Mononuclear cell (primary cell): ENCODE data around the gene SBDS. TPM values are rescaled to one million over a fixed set of nuclear protein-coding genes. Genes with fewer than 3 reads are reported as not detected.

ENCODE experiments used
- H3K27me3 ChIP-seq: 2 replicates; pipeline ENCODE4 v1.6.0; 2011; ENCODE audit warnings: low read length, control low read depth; ENCODE audit not compliant: insufficient read depth
- H3K4me1 ChIP-seq: 2 replicates; pipeline ENCODE4 v1.5.1; 2011; ENCODE audit warnings: mild to moderate bottlenecking, low read length, control low read depth; ENCODE audit not compliant: insufficient read depth
- H3K4me3 ChIP-seq: 2 replicates; pipeline ENCODE4 v1.5.1; 2011; ENCODE audit warnings: mild to moderate bottlenecking, low read length, moderate library complexity
- H3K9me3 ChIP-seq: 2 replicates; pipeline ENCODE4 v1.5.1; 2011; ENCODE audit warnings: low read depth, mild to moderate bottlenecking, control low read depth, low read length
- total RNA-seq: library from RNA; depleted of rRNA; stranded (reverse); fragments of >200 nt; gene quantifications from one replicate; pipeline ENCODE4 v1.2.3, GENCODE V29; 2012

SBDS gene
- total RNA-seq, 1 donor: 174 TPM

- no peak overlapping the region for H3K4me3 ChIP-seq
- no peaks in the 10 kb centered on the region for H3K4me1 ChIP-seq
- H3K9me3 ChIP-seq: no peaks in the 10 kb centered on the region
- no peaks in the 10 kb centered on the region for H3K27me3 ChIP-seq
Observed at GRCh38 chr7:66964411-66964810, 31.0 kb downstream of the SBDS start.

- no peaks in the 10 kb centered on the region for H3K4me1 ChIP-seq
- no peak overlapping the region for H3K4me3 ChIP-seq
- H3K9me3 ChIP-seq: no peaks in the 10 kb centered on the region
- H3K27me3 ChIP-seq: no peaks in the 10 kb centered on the region
Observed at GRCh38 chr7:66961096-66961495, 34.3 kb downstream of the SBDS start.

- Histone ChIP-seq H3K27me3 (no peaks in the 10 kb centered on the region), H3K4me1 (no peaks in the 10 kb centered on the region), H3K9me3 (no peaks in the 10 kb centered on the region), H3K4me3 (no peak overlapping the region)
Observed at GRCh38 chr7:66960192-66960591, 35.2 kb downstream of the SBDS start.

DNA sequence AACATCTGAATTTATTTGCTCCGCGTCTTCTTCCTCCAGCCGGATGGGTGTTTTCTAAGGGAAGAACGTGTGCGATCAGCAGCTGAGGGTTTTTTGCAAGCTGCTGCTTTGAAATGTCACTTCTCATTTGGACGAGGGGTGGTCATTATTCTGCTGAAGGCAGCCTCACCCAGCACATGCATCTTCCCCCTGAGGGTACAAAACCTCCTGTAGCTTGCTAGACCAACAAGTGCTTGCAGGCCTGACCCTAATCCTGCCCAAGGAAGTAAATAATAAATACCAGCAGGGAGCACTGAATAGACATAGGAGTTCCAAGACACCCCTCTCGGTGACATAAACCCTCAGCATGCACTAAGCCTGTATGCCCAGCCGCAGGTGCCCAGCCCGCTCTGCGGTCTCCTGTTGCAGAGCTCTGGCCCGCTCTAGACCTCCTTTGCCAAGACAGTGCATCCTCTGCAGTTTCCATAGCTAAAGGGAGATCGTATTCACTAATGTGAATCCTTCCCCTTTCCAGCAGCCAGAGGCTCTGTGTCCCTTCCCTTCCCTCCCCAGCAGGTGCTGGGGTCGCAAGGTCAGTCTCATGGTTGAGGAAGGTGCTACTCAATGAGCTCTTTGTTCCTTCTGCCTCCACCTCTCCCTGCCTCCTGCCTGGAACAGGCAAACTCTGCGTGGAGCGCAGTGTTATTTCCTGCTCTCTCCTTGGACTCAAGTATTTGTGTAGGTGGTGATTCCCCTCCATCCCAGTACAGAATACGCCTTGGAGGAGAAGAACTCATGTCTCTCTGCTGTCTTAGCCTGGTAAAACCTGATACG lies 36.6 kb downstream of the SBDS start:
- Histone ChIP-seq H3K4me3 (no peak overlapping the region), H3K9me3 (no peaks in the 10 kb centered on the region), H3K4me1 (no peaks in the 10 kb centered on the region), H3K27me3 (no peaks in the 10 kb centered on the region)

DNA sequence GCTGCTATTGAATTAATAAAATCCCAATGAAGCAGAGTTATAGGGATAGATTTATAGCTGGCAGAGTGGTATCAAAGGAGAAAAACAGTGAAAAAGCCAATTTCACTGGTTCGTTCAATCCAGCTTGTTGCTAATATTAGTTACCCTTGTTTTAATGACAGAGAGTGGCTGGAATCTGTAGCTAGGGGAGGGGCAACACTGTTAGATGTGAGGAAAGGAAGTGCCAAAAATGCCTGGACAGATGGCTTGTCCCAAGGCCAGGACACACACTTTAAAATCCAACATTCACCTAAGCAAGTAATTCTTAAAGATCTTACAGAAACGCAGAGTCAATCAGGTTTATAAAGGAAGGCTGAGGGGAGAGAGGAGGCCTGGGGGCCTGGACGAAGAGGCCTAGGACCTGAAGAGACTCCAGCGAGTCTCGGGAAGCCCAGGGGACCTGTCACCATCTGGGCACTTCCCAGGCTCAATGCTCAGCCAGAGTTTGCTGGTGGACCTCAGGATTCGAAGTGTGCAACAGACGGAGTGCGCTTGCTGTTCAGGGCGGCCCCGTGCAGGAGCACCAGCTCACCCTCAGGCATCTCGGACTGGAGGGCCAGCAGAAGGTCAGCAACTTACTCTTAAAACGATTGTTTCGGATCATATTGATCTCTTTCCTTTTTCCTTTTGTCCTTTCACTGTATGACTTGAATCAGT lies 37.6 kb downstream of the SBDS start:
- no peaks in the 10 kb centered on the region for H3K27me3 ChIP-seq
- no peak overlapping the region for H3K4me3 ChIP-seq
- H3K4me1 ChIP-seq: no peaks in the 10 kb centered on the region
- no peaks in the 10 kb centered on the region for H3K9me3 ChIP-seq

DNA sequence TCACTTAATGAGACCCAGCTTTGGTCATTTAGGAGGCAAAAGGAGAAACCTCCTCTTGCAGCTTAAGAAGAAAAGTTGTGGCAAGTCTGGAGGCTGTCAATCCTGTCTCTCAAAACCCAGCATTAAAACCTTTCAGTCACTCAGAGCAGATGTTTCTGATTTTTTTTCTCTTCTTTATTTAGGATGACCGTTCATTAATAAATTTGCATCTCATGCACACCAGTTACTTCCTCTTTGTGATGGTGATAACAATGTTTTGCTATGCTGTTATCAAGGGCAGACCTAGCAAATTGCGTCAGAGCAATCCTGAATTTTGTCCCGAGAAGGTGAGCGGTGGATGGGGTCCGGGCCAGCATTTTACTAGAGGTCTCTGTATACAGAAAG lies 42.4 kb downstream of the SBDS start:
- Histone ChIP-seq H3K4me3 (no peak overlapping the region), H3K9me3 (no peaks in the 10 kb centered on the region), H3K4me1 (no peaks in the 10 kb centered on the region), H3K27me3 (no peaks in the 10 kb centered on the region)

GRCh38 chr7:66952343-66953043 lies 42.9 kb downstream of the SBDS start:
- H3K4me3 ChIP-seq: no peak overlapping the region

GRCh38 chr7:66950763-66951162 lies 44.6 kb downstream of the SBDS start:
- no peaks in the 10 kb centered on the region for H3K9me3 ChIP-seq
- H3K27me3 ChIP-seq: no peaks in the 10 kb centered on the region
- no peaks in the 10 kb centered on the region for H3K4me1 ChIP-seq

More at GRCh38 chr7:66952343-66953043, 42.9 kb downstream of the SBDS start:
- Histone ChIP-seq H3K9me3 (no peaks in the 10 kb centered on the region), H3K27me3 (no peaks in the 10 kb centered on the region), H3K4me1 (no peaks in the 10 kb centered on the region)

DNA sequence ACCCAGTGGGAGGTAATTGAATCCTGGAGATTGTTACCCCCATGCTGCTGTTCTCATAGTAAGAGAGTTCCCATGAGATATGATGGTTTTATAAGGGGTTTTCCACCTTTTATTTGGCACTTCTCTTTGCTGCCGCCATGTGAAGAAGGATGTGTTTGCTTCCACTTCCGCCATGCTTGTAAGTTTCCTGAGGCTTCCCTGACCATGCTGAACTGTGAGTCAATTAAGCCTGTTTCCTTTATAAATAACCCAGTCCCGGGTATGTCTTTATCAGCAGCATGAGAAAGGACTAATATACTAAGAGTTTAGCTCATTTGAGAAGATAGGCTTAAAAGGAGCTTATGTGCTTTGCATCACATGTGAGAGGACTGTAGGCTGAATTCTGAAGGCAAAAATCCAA lies 45.1 kb downstream of the SBDS start:
- Histone ChIP-seq H3K4me3 (no peak overlapping the region), H3K9me3 (no peaks in the 10 kb centered on the region), H3K4me1 (no peaks in the 10 kb centered on the region), H3K27me3 (no peaks in the 10 kb centered on the region)

More at GRCh38 chr7:66950763-66951162, 44.6 kb downstream of the SBDS start:
- H3K4me3 ChIP-seq: no peak overlapping the region

DNA sequence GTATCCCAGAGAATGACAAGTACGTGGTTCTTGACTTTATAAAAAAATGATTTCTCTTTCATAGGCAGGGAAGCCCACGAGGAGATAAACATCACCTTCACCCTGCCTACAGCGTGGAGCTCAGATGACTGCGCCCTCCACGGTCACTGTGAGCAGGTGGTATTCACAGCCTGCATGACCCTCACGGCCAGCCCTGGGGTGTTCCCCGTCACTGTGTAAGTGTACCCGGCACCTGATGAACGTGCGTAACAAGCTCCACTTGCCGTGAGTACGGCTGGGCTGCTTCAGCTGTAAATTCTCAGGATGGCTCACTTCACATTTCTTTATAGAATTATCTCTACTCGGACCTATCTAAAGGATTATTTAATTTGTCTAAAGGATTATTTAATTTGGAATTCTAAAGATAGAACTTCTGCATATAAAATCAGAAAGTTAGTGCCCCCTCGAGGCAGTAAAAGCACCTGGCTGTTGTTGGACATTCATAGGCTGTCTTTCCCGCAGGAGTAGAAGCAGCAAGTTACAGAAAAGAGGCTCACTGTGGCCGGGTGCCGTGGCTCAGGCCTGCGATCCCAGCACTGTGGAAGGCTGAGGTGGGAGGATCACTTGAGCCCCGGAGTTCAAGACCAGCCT lies 46.8 kb downstream of the SBDS start:
- Histone ChIP-seq H3K4me3 (no peak overlapping the region), H3K4me1 (no peaks in the 10 kb centered on the region), H3K9me3 (no peaks in the 10 kb centered on the region), H3K27me3 (no peaks in the 10 kb centered on the region)

DNA sequence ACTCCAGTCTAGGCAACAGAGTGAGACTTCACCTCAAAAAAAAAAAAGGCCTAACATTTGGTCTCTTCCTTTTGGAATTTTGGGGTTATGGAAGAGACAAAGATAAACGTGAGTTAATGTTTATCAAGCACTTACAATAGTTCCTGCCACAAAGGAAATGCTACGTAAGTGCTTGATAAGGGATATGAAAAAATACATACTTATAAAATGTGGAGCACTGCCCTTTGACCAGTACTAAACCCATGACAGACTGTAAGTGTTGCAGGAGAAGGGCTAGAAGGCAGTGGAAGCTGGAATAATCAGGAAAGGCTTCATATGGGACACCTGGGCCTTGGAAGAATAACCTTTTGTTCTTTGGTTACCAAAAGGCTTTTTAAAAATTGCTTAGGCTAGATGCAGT lies 48.8 kb downstream of the SBDS start:
- H3K4me3 ChIP-seq: no peak overlapping the region
- no peaks in the 10 kb centered on the region for H3K9me3 ChIP-seq
- no peaks in the 10 kb centered on the region for H3K4me1 ChIP-seq
- H3K27me3 ChIP-seq: no peaks in the 10 kb centered on the region

GRCh38 chr7:66939325-66939724 lies 56.1 kb downstream of the SBDS start:
- Histone ChIP-seq H3K4me3 (no peak overlapping the region), H3K9me3 (no peaks in the 10 kb centered on the region), H3K4me1 (peaks cover 7% of the 10 kb centered on the region), H3K27me3 (no peaks in the 10 kb centered on the region)

GRCh38 chr7:66937940-66938339 lies 57.4 kb downstream of the SBDS start:
- Histone ChIP-seq H3K4me3 (no peak overlapping the region), H3K4me1 (peaks cover 10% of the 10 kb centered on the region), H3K27me3 (no peaks in the 10 kb centered on the region), H3K9me3 (no peaks in the 10 kb centered on the region)
